ENCODE data around the gene ASF1A.
A peak's percentile ranks its signal among the peaks of the same experiment; 100 is the strongest.

Gene ASF1A

GRCh38 chr6:118882314-118882905, 11.5 kb upstream of the ASF1A start:
- DNase-seq, result no peak

DNA sequence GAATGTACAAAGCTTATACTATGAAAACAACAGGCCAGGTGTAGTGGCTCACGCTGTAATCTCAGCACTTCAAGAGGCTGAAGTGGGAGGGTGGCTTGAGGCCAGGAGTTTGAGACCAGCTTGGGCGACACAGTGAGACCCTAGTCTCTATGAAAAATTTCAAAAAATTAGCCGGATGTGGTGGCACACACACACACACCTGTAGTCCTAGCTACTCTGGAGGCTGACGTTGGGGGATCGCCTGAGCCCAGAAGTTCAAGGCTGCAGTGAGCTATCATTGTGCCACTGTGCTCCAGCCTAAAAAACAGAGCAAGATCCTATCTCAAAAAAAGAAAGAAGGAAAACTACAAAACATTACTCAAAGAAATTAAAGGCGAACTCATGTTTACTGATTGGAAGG, 7.3 kb upstream of the ASF1A start:
- no peak for DNase-seq

DNA sequence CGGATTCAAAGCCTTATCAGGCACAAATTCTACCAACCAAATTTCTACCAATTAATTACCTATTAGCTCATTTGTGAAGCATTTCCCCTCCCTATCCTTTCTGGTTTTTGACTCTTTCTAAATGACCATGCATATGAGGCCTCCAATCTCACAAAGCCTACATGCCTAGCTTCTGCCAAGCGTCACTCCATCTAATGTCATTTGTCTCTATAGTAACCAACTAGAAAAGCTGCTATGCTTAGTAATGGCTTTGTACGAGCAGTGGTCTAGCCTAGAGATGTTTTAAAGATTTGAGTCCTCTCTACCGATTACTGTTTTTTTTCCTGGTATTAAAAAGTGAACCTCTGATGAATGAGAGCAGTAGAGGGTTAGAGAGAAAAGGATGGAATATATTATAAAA, 4.8 kb upstream of the ASF1A start:
- no peak for DNase-seq

DNA sequence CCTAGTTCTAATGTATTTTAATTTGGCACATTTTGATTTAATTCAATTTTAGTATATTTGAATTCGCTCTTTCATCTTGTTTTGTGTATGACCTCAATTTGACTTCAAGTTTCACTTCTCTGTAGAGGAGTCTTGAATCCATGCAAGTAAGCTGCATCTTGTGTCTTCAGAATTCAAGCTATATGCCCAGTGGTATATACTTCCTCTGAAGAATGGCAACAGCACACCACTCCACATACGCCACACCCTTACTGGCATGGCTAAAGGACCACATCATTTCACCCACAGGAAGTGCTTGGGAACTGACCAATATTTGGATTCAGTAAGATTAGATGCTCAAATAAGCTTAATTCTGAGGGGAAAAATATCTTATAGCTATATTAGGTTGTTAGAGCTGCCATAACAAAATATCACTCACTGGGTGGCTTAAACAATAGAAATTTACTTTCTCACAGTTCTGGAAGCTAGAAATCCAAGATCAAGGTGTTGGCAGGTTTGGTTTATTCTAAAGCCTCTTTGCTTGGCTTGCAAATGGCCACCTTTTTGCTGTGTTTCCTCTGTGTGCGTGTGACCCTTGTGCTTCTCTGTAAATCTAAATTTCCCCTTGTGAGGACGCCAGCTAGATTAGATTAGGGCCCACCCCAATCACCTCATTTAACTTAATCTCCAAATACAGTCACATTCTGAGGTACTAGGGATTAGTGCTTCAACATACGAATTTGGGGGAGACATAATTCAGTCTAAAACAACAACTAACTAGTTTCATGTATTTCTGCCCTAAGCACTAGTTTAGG, 2.8 kb upstream of the ASF1A start:
- no peak for DNase-seq

GRCh38 chr6:118892355-118892991, 1.5 kb upstream of the ASF1A start:
- no peak for DNase-seq

- DNase-seq, result no peak
These were observed 717 bp upstream of the ASF1A start for GRCh38 chr6:118893064-118893806.

GRCh38 chr6:118894425-118895260, 691 bp downstream of the ASF1A start:
- DNase-seq, result peak; percentile 55

DNA sequence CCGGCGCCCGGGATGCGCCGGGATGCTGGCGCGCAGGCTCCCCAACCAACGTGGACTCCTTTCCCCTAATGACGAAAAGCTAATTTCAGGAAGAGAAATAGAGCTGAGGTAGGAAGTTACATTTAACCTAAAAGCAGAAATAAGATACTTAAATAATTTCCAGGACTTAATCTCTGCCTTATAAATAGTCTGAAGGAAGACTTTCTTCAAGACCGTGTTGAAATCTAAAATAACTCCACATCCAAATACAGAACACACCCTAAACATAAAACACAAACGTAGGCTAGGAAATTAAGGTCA, 1.3 kb downstream of the ASF1A start:
- no peak for DNase-seq

- no peak for DNase-seq
These were observed 1.9 kb downstream of the ASF1A start for GRCh38 chr6:118895859-118896258.

GRCh38 chr6:118896339-118897136, 2.6 kb downstream of the ASF1A start:
- no peak for DNase-seq

GRCh38 chr6:118897386-118897785, 3.4 kb downstream of the ASF1A start:
- no peak for DNase-seq

- DNase-seq, result no peak
These were observed 6.0 kb downstream of the ASF1A start for GRCh38 chr6:118899948-118900347.

GRCh38 chr6:118902726-118903125, 8.8 kb downstream of the ASF1A start:
- no peak for DNase-seq

DNA sequence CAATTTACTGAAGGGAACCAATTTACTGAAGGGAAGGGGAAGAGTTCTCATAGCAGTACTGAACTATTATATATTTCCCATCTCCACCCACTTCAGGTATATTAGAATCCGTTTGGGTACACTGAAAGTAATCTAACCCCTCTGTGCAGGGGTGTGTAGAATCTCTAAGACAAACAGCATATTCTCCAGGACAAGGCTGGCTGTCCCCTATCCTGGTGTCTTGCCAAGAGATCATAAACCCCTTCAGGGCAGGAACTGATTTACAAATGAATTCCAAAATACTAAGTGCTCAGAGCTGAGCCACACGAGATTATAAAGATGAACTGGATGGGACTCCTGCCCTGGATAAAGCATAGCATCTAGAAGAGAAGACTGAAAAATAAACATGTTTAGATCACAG, 9.2 kb downstream of the ASF1A start:
- DNase-seq, result no peak

DNA sequence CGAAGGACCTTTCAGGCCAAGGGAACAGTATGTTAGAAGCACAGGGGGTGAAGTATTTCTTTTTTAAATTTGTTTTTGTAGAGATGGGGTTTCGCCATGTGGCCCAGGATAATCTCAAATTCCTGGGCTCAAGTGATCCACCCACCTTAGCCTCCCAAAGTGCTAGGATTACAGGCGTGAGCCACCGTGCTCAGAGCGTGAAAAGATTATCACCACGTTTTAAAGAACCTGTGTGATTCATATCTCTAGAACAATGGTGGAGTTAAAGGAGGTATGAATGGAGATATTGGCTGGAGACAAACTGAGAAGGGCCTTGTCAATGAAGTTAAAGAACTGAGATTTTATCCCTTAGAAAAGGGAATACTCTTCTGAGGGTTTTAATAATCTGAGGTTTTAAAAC, 9.7 kb downstream of the ASF1A start:
- no peak for DNase-seq

GRCh38 chr6:118905084-118905483, 11.1 kb downstream of the ASF1A start:
- no peak for DNase-seq

DNA sequence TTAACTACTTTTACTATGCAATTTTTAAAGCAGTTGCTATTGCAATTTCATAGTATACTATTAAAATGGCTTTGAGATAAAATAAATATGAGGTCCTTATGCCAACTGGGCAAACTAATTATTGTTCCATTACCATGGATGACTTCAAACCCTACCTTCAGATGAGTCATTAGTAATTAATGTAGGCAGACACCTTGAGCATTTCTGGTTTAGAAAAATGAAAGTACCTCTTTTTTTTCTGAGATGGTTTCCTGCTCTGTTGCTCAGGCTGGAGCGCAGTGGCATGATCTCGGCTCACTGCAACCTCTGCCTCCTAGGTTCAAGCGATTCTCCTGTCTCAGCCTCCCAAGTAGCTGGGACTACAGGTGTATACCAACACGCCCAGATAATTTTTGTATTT, 11.9 kb downstream of the ASF1A start:
- no peak for DNase-seq

DNA sequence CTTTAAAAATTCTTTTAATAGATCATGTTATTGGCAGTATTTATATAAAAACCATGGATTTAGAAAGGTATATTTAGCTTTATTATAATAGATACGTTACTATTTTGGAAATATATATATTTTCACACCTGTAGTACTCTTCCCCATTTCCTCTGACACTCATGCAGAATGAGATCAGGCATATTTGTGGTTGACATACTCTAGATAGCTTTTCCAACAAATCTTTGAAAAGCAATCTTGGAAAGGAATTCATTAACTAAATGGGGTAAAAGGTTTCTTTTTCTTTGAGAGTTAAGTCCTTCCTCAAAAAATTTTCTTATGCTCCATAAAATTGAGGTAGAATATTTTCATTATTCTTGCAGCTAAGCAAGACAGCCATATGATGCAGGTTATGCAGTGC, 14.5 kb downstream of the ASF1A start:
- no peak for DNase-seq

DNA sequence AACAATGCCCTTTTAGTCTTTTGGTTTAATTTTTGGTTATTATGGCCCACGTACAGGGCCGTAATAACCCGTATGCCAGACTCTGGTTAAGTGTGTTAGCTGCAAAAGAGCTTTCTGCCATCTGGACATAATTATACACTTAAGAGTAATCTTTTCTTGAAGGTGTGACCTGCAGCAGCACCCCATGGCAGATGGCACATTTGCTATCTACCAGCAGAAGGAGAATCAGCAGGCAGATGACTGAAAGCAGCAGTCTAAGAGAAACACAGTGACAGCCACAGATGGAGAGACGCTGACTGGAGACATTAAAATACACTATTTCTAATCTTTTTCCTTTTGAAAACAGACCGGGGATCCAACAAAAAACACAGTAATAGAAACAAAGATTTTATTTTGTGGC, 18.7 kb downstream of the ASF1A start:
- DNase-seq, result no peak

DNA sequence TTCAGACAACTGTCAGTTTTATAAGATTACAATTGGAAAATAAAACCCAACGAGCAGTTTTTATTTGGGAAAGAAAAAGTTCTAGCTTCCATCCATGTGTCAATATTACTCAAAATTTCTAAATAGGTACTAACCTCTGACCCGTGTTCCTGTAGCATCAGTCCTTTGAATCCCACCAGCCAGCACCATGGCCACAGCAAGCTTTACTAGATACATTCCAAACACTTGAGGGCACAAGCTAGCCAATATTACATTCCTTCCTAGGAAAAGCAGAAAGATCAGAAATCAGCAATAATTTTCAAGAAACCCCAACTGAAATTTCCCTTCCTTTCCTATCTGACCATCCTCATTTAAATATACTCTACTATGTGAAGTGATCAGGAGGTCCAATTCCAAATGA, 19.2 kb downstream of the ASF1A start:
- no peak for DNase-seq

- DNase-seq, result no peak
These were observed 20.6 kb downstream of the ASF1A start for GRCh38 chr6:118914598-118914997.

Measured in activated gamma-delta T cell (primary cell).